Adrenal gland (tissue), 12 donors: ENCODE data around the gene DIP2A. TPM values are rescaled to one million over a fixed set of nuclear protein-coding genes. Genes with fewer than 3 reads are reported as not detected.

ENCODE experiments used
- DNase-seq, 7 donors: peaks; one replicate each; pipeline ENCODE4 v3.0.0-alpha.2; 2019 to 2020
- H3K27ac ChIP-seq, 5 donors: fragments of 200-600 bp; sonication (generic) in 4 of 5; 1 replicate in 3 of 5; 2 replicates in 2 of 5; pipeline versions ENCODE4 v1.5.1 to v1.8.0; 2016 to 2020; ENCODE audit warnings: mild to moderate bottlenecking in 1 of 5
- H3K27me3 ChIP-seq: fragments of 200-600 bp; 2 replicates; pipeline ENCODE4 v1.8.0; 2021
- H3K36me3 ChIP-seq, 2 donors: fragments of 200-600 bp; replicated peaks in 1 of 2; 1 replicate in 1 of 2; 2 replicates in 1 of 2; pipeline versions ENCODE4 v1.5.1 to v1.8.0; 2018 to 2022
- H3K4me1 ChIP-seq, 2 donors: fragments of 200-600 bp; replicated peaks in 1 of 2; 1 replicate in 1 of 2; 2 replicates in 1 of 2; pipeline versions ENCODE4 v1.5.1 to v1.8.0; 2018 to 2021
- H3K4me3 ChIP-seq, 4 donors: fragments of 200-600 bp; sonication (generic) in 3 of 4; one replicate each; pipeline ENCODE4 v1.5.1; 2016 to 2018
- H3K9me3 ChIP-seq, 3 donors: fragments of 200-600 bp; sonication (generic) in 1 of 3; replicated peaks in 1 of 3; 1 replicate in 2 of 3; 2 replicates in 1 of 3; pipeline versions ENCODE4 v1.5.1 to v1.8.0; 2016 to 2021
- POLR2A ChIP-seq, 2 donors: fragments of 450-650 bp; IDR thresholded peaks; one replicate each; pipeline ENCODE4 v1.6.1; 2017; ENCODE audit warnings: antibody characterized with exemption in 2 of 2, mild to moderate bottlenecking in 2 of 2, moderate library complexity in 1 of 2
- WGBS, 4 donors: extraction: QIAGEN DNeasy Blood & Tissue Kit in 2 of 4; methylation state at CpG; one replicate each; pipeline versions ENCODE4 v1.1.5 to v1.1.7; 2013 to 2017; 5-methylcytosine and 5-hydroxymethylcytosine counted together
- intact Hi-C, 2 donors: fragments of 100-400 bp; cut with DNase I; formaldehyde crosslinking; loops; one replicate each; pipeline versions ENCODE4 v1.14.1 to v1.15.0; 2022 to 2023
- polyA plus RNA-seq, 3 donors: library from polyadenylated mRNA; stranded (reverse); fragments of 200-250 nt in 2 of 3; fragments of 350-450 nt in 1 of 3; fragmentation: Illumina TruSeq in 1 of 3; extraction: RNeasy Lipid Tissue Mini Kit (QIAGEN cat#74804) in 1 of 3; gene quantifications; one replicate each; pipeline ENCODE4 v1.2.3, GENCODE V29; 2013 to 2014
- total RNA-seq, 9 donors: library from RNA; depleted of rRNA in 4 of 9; stranded (reverse); fragments of >200 nt in 4 of 9; fragments of 120-200 nt in 1 of 9; fragmentation: NEBNext Ultra II Directional in 1 of 9; extraction: Animal tissue kit (Norgen Biotek cat#: 25700) in 1 of 9; gene quantifications; one replicate each; pipeline versions ENCODE4 v1.1.0 to v1.2.4, GENCODE V29; 2013 to 2023
- TF ChIP-seq, protein P1 (sequence below), 6 experiments: fragments of 450-650 bp in 4 of 6; fragments of 200-600 bp in 2 of 6; sonication (generic) in 1 of 6; IDR thresholded peaks; 1 replicate in 5 of 6; 2 replicates in 1 of 6; pipeline versions ENCODE4 v1.5.1 to v1.8.0; 2016 to 2021; ENCODE audit warnings: antibody characterized with exemption in 6 of 6, mild to moderate bottlenecking in 2 of 6, moderate library complexity in 1 of 6
- donor health status: healthy with polysubstance abuse.
- donor health status: Bipolar disorder and iron deficiency.
- donor health status: DM: yes; HTN: yes; CAD: no.
- donor health status: DM: no; HTN: no; CAD: no.
- donor health status: DM: no; HTN: no; CAD: no.
- donor health status: DM: yes; HTN: yes; CAD: no.

The DIP2A gene
- total and polyA plus RNA-seq, 12 donors, result 22.0 to 61.7 (median 35.4) TPM

DNA sequence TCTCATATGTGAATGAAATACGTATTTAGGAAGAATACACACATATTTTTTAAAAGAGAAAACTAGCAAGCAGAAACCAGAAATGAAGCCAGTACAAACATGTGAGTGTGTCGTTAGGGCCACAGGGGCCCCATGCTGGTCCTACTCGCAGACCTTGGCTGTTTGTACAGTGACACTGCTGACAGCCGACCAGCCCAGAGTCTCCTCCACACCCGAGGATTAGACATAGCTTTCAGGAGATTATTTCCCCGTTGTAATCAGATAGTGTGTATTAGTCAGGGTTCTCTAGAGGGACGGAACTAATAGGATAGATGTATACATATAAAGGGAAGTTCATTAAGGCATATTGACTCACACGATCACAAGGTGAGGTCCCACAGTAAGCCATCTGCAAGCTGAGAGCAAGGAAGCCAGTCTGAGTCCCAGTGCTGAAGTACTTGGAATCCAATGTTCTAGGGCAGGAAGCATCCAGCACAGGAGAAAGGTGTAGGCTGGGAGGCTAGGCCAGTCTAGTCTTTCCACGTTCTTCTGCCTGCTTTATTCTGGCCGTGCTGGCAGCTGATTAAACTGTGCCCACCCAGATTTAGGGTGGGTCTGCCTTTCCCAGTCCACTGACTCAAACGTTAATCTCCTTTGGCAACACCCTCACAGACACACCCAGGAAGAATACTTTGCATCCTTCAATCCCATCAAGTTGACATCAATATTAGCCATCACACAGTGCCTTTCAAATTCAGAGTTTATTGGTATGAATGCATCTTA lies 51.2 kb downstream of the DIP2A start:
- no peak overlapping the region for H3K4me3 ChIP-seq
- H3K36me3 ChIP-seq, result peaks cover 0 to 45% of the 10 kb centered on the region in 2 donors
- TF ChIP-seq POLR2A (IDR thresholded peaks at IDR 0.05), result no peak
- TF ChIP-seq, protein P1, sequence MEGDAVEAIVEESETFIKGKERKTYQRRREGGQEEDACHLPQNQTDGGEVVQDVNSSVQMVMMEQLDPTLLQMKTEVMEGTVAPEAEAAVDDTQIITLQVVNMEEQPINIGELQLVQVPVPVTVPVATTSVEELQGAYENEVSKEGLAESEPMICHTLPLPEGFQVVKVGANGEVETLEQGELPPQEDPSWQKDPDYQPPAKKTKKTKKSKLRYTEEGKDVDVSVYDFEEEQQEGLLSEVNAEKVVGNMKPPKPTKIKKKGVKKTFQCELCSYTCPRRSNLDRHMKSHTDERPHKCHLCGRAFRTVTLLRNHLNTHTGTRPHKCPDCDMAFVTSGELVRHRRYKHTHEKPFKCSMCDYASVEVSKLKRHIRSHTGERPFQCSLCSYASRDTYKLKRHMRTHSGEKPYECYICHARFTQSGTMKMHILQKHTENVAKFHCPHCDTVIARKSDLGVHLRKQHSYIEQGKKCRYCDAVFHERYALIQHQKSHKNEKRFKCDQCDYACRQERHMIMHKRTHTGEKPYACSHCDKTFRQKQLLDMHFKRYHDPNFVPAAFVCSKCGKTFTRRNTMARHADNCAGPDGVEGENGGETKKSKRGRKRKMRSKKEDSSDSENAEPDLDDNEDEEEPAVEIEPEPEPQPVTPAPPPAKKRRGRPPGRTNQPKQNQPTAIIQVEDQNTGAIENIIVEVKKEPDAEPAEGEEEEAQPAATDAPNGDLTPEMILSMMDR (IDR thresholded peaks at IDR 0.05), result no peak
- 57 to 69% (median 64%) methylated on average over 11 of the region's 11 CpGs for WGBS, 4 donors
- intact Hi-C loops, result no loop called here
- no peaks in the 10 kb centered on the region for H3K27me3 ChIP-seq
- H3K9me3 ChIP-seq, result no peaks in the 10 kb centered on the region
- DNase-seq, result peak in 3 of 7 donors; percentile 27 to 70 (median 53)
- no peak overlapping the region for H3K27ac ChIP-seq
- H3K4me1 ChIP-seq, result peaks cover 3 to 5% of the 10 kb centered on the region in 2 donors

DNA sequence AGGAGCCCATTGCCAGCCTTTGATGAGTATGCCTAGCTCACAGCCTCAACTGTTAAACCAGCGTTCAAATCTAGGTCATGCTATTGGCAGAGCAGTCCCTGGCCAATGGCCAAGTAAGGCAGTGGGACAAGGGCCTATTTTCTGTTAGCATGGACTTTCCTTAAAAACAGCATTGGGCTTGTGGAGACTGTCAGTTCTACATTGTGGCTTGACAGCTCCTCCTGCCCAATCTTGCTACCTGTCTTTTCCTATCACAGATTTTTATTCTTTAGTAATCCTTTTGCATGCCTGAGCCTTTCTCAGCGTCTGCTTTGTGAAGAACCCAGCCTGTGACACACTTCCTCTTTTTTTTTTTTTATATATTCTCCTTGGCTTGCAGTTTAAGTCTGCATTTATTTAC lies 56.4 kb downstream of the DIP2A start:
- WGBS, 4 donors, result 18 to 27% (median 19%) methylated on average over 2 of the region's 2 CpGs
- Histone ChIP-seq H3K36me3 (peaks cover 0 to 26% of the 10 kb centered on the region in 2 donors), H3K4me3 (no peak overlapping the region), H3K9me3 (no peaks in the 10 kb centered on the region), H3K27ac (no peak overlapping the region), H3K4me1 (peaks cover 3 to 25% of the 10 kb centered on the region in 2 donors), H3K27me3 (no peaks in the 10 kb centered on the region)
- intact Hi-C loops, result no loop called here
- no peak for TF ChIP-seq POLR2A (IDR thresholded peaks at IDR 0.05)
- TF ChIP-seq, protein P1 (IDR thresholded peaks at IDR 0.05), result no peak
- peak; percentile 83 to 93 (median 86) for DNase-seq

DNA sequence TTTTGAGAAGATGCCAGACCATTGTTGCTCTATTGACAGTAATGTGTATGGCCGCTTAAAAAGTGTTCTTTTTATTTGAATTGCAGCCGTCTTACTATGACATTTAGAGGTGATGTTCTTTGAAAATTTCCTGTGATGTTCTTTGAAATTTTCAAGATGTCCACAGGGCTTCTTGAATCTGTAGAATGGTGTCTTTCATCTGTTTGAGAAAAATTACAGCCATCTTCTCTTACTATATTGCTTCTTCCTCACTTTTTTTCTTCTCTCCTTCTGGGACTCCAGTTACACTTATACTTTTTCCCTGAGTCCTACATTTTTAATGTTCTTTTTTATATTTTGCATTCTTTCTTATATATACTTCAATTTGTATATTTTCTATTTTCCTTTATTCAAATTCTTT lies 57.4 kb downstream of the DIP2A start:
- H3K27ac ChIP-seq, result no peak overlapping the region
- no peak overlapping the region for H3K4me3 ChIP-seq
- H3K9me3 ChIP-seq, result no peaks in the 10 kb centered on the region
- peaks cover 0 to 20% of the 10 kb centered on the region in 2 donors for H3K36me3 ChIP-seq
- no peak for TF ChIP-seq POLR2A (IDR thresholded peaks at IDR 0.05)
- TF ChIP-seq, protein P1 (IDR thresholded peaks at IDR 0.05), result no peak
- intact Hi-C loops, result no loop called here
- H3K27me3 ChIP-seq, result no peaks in the 10 kb centered on the region
- DNase-seq, result no peak
- WGBS, 4 donors, result 97 to 98% (median 97%) methylated on average over 2 of the region's 2 CpGs
- H3K4me1 ChIP-seq, result peaks cover 3 to 25% of the 10 kb centered on the region in 2 donors

DNA sequence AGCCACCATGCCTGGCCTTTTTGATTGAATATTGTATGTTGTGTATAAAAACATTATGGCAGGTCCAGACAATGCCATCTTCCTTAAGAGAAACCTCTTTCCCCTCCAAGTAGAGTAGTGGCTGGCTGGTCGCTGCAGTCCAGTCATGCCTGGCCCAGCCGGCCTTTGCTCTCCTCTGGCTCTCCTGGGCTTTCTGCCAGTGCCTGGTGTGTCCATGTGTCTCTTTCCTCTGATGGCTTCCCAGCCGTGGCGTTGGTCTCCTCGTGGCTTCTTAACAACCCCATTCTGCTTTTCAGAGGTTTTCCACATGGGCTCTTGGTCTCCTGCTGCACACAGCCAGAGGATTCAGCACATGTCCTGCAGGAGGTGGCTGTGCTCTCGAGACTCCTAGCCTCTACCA lies 58.7 kb downstream of the DIP2A start:
- no peak overlapping the region for H3K27ac ChIP-seq
- peak; percentile 47 to 74 (median 67) for DNase-seq
- intact Hi-C loops, result no loop called here
- TF ChIP-seq, protein P1 (IDR thresholded peaks at IDR 0.05), result no peak
- no peak for TF ChIP-seq POLR2A (IDR thresholded peaks at IDR 0.05)
- H3K9me3 ChIP-seq, result no peaks in the 10 kb centered on the region
- H3K27me3 ChIP-seq, result no peaks in the 10 kb centered on the region
- H3K4me1 ChIP-seq, result peaks cover 3 to 25% of the 10 kb centered on the region in 2 donors
- no peak overlapping the region for H3K4me3 ChIP-seq
- H3K36me3 ChIP-seq, result peaks cover 0 to 8% of the 10 kb centered on the region in 2 donors
- 53 to 66% (median 59%) methylated on average over 6 of the region's 6 CpGs for WGBS, 4 donors
